Loucy (cell line): ENCODE measurements around the gene IGF2BP2.
"Not testable (repeated sequence)": the region's sequence is repeated elsewhere in the genome, so short reads cannot be mapped to it uniquely, and the experiment has no call there.

Source experiments
- H2AFZ ChIP-seq: fragments of 200-600 bp; sonication (generic); 2 replicates; pipeline ENCODE4 v1.6.0; 2016; ENCODE audit warnings: antibody characterized with exemption, mild to moderate bottlenecking, low read length, moderate library complexity
- H3F3A ChIP-seq: fragments of 200-600 bp; 2 replicates; pipeline ENCODE4 v1.6.0; 2016; ENCODE audit warnings: antibody characterized with exemption, low read depth, mild to moderate bottlenecking
- H3K27me3 ChIP-seq: fragments of 200-600 bp; sonication (generic); 2 replicates; pipeline ENCODE4 v1.6.1; 2014; ENCODE audit warnings: low read length, mild to moderate bottlenecking; ENCODE audit not compliant: insufficient read depth, poor library complexity, severe bottlenecking
- H3K36me3 ChIP-seq: fragments of 200-600 bp; sonication (generic); 2 replicates; pipeline ENCODE4 v1.6.1; 2016; ENCODE audit warnings: low read length; ENCODE audit not compliant: insufficient read depth
- H3K4me1 ChIP-seq: fragments of 200-600 bp; sonication (generic); 2 replicates; pipeline ENCODE4 v1.5.1; 2014; ENCODE audit warnings: low read length, mild to moderate bottlenecking; ENCODE audit not compliant: insufficient read depth, poor library complexity, severe bottlenecking
- H3K4me2 ChIP-seq: fragments of 200-600 bp; sonication (generic); 2 replicates; pipeline ENCODE4 v1.6.0; 2014; ENCODE audit warnings: antibody characterized with exemption, low read length, low read depth, mild to moderate bottlenecking; ENCODE audit not compliant: poor library complexity, severe bottlenecking
- H3K4me3 ChIP-seq: fragments of 200-600 bp; sonication (generic); 2 replicates; pipeline ENCODE4 v1.5.1; 2014; ENCODE audit warnings: low read length, mild to moderate bottlenecking, mixed read lengths; ENCODE audit not compliant: poor library complexity, severe bottlenecking
- H3K79me2 ChIP-seq: fragments of 200-600 bp; sonication (generic); 2 replicates; pipeline ENCODE4 v1.6.1; 2014; ENCODE audit warnings: low read length; ENCODE audit not compliant: insufficient read depth
- H3K9ac ChIP-seq: fragments of 200-600 bp; sonication (generic); 2 replicates; pipeline ENCODE4 v1.6.0; 2014; ENCODE audit warnings: mild to moderate bottlenecking, low read depth, low read length, moderate library complexity; ENCODE audit not compliant: poor library complexity, severe bottlenecking
- H3K9me2 ChIP-seq: fragments of 200-600 bp; sonication (generic); replicated peaks from 2 replicates; pipeline ENCODE4 v1.6.1; 2016; ENCODE audit warnings: low read depth, low read length, mixed read lengths
- H3K9me3 ChIP-seq: fragments of 200-600 bp; sonication (generic); 2 replicates; pipeline ENCODE4 v1.6.1; 2014; ENCODE audit warnings: mild to moderate bottlenecking, antibody characterized with exemption, low read length, low read depth; ENCODE audit not compliant: insufficient read depth
- H4K20me1 ChIP-seq: fragments of 200-600 bp; sonication (generic); 2 replicates; pipeline ENCODE4 v1.6.0; 2014; ENCODE audit warnings: antibody characterized with exemption, low read length, mild to moderate bottlenecking; ENCODE audit not compliant: insufficient read depth, poor library complexity, severe bottlenecking
- EZH2phosphoT487 ChIP-seq: fragments of 200-600 bp; IDR thresholded peaks from 2 replicates; pipeline ENCODE4 v1.6.1; 2018; ENCODE audit warnings: antibody characterized with exemption, mild to moderate bottlenecking, moderate library complexity, borderline replicate concordance
- TF ChIP-seq, protein P1 (sequence below): fragments of 200-600 bp; sonication (generic); conservative IDR thresholded peaks from 2 replicates; pipeline ENCODE4 v1.5.1; 2014; ENCODE audit warnings: mild to moderate bottlenecking, antibody characterized with exemption, low read length

Gene IGF2BP2

GRCh38 chr3:185858502-185859225 is 33.8 kb upstream of the IGF2BP2 start:
- no peaks in the 10 kb centered on the region for H3F3A ChIP-seq
- peaks cover 7% of the 10 kb centered on the region; the same call in 1 of the 2 replicates for H3K9me3 ChIP-seq
- H3K9ac ChIP-seq = no peak overlapping the region
- no peak for TF ChIP-seq EZH2phosphoT487
- TF ChIP-seq, protein P1, sequence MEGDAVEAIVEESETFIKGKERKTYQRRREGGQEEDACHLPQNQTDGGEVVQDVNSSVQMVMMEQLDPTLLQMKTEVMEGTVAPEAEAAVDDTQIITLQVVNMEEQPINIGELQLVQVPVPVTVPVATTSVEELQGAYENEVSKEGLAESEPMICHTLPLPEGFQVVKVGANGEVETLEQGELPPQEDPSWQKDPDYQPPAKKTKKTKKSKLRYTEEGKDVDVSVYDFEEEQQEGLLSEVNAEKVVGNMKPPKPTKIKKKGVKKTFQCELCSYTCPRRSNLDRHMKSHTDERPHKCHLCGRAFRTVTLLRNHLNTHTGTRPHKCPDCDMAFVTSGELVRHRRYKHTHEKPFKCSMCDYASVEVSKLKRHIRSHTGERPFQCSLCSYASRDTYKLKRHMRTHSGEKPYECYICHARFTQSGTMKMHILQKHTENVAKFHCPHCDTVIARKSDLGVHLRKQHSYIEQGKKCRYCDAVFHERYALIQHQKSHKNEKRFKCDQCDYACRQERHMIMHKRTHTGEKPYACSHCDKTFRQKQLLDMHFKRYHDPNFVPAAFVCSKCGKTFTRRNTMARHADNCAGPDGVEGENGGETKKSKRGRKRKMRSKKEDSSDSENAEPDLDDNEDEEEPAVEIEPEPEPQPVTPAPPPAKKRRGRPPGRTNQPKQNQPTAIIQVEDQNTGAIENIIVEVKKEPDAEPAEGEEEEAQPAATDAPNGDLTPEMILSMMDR = no peak
- no peak overlapping the region for H2AFZ ChIP-seq
- H3K4me1 ChIP-seq = no peaks in the 10 kb centered on the region
- H3K4me2 ChIP-seq = no peak overlapping the region
- no peaks in the 10 kb centered on the region for H3K36me3 ChIP-seq
- no peak overlapping the region for H3K4me3 ChIP-seq
- H3K79me2 ChIP-seq = no peaks in the 10 kb centered on the region
- no peaks in the 10 kb centered on the region for H3K27me3 ChIP-seq
- no peaks in the 10 kb centered on the region for H3K9me2 ChIP-seq
- no peaks in the 10 kb centered on the region for H4K20me1 ChIP-seq

GRCh38 chr3:185857208-185857607 is 32.4 kb upstream of the IGF2BP2 start:
- Histone ChIP-seq H3K4me1 (no peaks in the 10 kb centered on the region), H3K9ac (no peak overlapping the region), H4K20me1 (no peaks in the 10 kb centered on the region), H3F3A (no peaks in the 10 kb centered on the region), H3K27me3 (no peaks in the 10 kb centered on the region), H3K9me2 (no peaks in the 10 kb centered on the region), H3K9me3 (peaks cover 7% of the 10 kb centered on the region; the same call in 1 of the 2 replicates), H2AFZ (no peak overlapping the region), H3K4me3 (no peak overlapping the region), H3K4me2 (no peak overlapping the region), H3K79me2 (no peaks in the 10 kb centered on the region), H3K36me3 (no peaks in the 10 kb centered on the region)
- TF ChIP-seq, protein P1 = no peak

DNA sequence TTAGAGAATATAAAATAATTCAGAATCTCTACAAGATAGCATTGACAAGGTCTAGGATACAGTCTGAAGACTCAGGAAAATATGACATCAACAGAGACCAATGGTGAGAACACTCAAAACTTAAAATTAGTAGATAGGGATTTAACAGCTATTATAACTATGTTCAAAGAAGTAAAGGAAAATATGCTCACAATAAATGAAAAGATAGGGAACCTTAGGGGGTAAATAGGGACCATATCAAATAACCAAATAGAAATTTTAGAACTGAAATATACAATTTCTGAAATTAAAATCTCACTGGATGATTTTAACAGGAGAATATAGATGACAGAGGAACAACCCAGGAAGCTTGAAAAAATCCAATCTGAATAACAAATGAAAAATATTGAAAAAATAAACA is 31.8 kb upstream of the IGF2BP2 start:
- H3F3A ChIP-seq = no peaks in the 10 kb centered on the region
- no peak for TF ChIP-seq EZH2phosphoT487
- TF ChIP-seq, protein P1 = no peak
- no peaks in the 10 kb centered on the region for H3K4me1 ChIP-seq
- H3K79me2 ChIP-seq = no peaks in the 10 kb centered on the region
- no peak overlapping the region for H2AFZ ChIP-seq
- H3K4me3 ChIP-seq = no peak overlapping the region
- H3K9me3 ChIP-seq = peaks cover 7% of the 10 kb centered on the region; the same call in 1 of the 2 replicates
- no peaks in the 10 kb centered on the region for H3K36me3 ChIP-seq
- no peaks in the 10 kb centered on the region for H3K27me3 ChIP-seq
- no peak overlapping the region for H3K4me2 ChIP-seq
- H4K20me1 ChIP-seq = no peaks in the 10 kb centered on the region
- H3K9ac ChIP-seq = no peak overlapping the region
- H3K9me2 ChIP-seq = no peaks in the 10 kb centered on the region

DNA sequence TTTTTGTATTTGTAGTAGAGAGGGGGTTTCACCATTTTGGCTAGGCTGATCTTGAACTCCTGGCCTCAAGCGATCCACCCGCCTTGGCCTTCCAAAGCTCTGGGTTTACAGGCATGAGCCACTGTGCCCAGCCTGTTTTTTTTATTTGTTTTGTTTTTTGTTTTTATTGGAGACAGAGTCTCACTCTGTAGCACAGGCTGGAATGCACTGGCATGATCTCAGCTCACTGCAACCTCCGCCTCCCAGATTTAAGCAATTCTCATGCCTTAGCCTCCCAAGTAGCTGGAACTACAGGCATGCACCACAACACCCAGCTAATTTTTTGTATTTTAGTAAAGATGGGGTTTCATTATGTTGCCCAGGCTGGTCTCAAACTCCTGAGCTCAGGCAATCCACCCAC is 28.9 kb upstream of the IGF2BP2 start:
- not testable (repeated sequence) for H3K36me3 ChIP-seq, H3K4me1 ChIP-seq, H2AFZ ChIP-seq

More for the DNA sequence above, 28.9 kb upstream of the IGF2BP2 start:
- H3K9me2 ChIP-seq, H3K9me3 ChIP-seq, H3K4me2 ChIP-seq, H3K27me3 ChIP-seq, H3K4me3 ChIP-seq, H3K79me2 ChIP-seq, H4K20me1 ChIP-seq, H3F3A ChIP-seq, H3K9ac ChIP-seq: not testable (repeated sequence)
